ENCODE measurements around the gene CLDN6. TPM values are rescaled to one million over a fixed set of nuclear protein-coding genes. Genes with fewer than 3 reads are reported as not detected.

The CLDN6 gene
- total and polyA plus RNA-seq, 2 of the 13 experiments (the other 11 are each of a cell fraction or from before 2014, with no cell fraction given), result 5.9 to 7.6 TPM

GRCh38 chr16:3065742-3066439, 47.9 kb upstream of the CLDN6 start (continued):
- TF ChIP-seq HNRNPLL (IDR thresholded peaks at IDR 0.05; ENCODE audit: low read depth, low read length, poor library complexity, severe bottlenecking), result peak; percentile 22
- TF ChIP-seq PRMT3 (CRISPR knock-in tag; IDR thresholded peaks at IDR 0.05; ENCODE audit: borderline replicate concordance, low read depth), result no peak
- peak; percentile 34; the same call in 1 of the 2 replicates for TF ChIP-seq PHF20 (CRISPR knock-in tag; IDR thresholded peaks at IDR 0.05)
- TF ChIP-seq HDAC2 (CRISPR knock-in tag; IDR thresholded peaks at IDR 0.05), result no peak
- no peak for TF ChIP-seq SRSF4 (IDR thresholded peaks at IDR 0.05; ENCODE audit: low read depth, low read length, poor library complexity, severe bottlenecking)
- TF ChIP-seq MEF2D (CRISPR knock-in tag; IDR thresholded peaks at IDR 0.05), result no peak
- no peak for TF ChIP-seq ZNF343 (CRISPR knock-in tag; IDR thresholded peaks at IDR 0.05)
- TF ChIP-seq KLF16 (CRISPR knock-in tag; IDR thresholded peaks at IDR 0.05), result no peak
- TF ChIP-seq SKI (IDR thresholded peaks at IDR 0.05; ENCODE audit: partially characterized antibody), result no peak
- TF ChIP-seq ZNF598 (CRISPR knock-in tag; IDR thresholded peaks at IDR 0.05; ENCODE audit: borderline replicate concordance), result no peak
- no peak for TF ChIP-seq ZSCAN30 (CRISPR knock-in tag; IDR thresholded peaks at IDR 0.05)
- TF ChIP-seq, protein P1, sequence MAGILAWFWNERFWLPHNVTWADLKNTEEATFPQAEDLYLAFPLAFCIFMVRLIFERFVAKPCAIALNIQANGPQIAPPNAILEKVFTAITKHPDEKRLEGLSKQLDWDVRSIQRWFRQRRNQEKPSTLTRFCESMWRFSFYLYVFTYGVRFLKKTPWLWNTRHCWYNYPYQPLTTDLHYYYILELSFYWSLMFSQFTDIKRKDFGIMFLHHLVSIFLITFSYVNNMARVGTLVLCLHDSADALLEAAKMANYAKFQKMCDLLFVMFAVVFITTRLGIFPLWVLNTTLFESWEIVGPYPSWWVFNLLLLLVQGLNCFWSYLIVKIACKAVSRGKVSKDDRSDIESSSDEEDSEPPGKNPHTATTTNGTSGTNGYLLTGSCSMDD (CRISPR knock-in tag; IDR thresholded peaks at IDR 0.05), result no peak
- TF ChIP-seq, protein P2, sequence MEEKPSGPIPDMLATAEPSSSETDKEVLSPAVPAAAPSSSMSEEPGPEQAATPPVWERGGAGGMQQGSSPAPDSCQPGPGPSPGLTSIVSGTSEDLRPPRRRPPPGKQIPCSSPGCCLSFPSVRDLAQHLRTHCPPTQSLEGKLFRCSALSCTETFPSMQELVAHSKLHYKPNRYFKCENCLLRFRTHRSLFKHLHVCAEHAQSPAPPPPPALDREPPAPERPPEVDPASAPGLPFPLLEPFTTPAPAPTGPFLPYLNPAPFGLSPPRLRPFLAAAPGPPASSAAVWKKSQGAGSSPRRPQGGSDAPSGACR (CRISPR knock-in tag; IDR thresholded peaks at IDR 0.05), result no peak
- TF ChIP-seq MXD3 (CRISPR knock-in tag; IDR thresholded peaks at IDR 0.05), result peak; percentile 81; the same call in 1 of the 2 replicates
- TF ChIP-seq, protein P3, sequence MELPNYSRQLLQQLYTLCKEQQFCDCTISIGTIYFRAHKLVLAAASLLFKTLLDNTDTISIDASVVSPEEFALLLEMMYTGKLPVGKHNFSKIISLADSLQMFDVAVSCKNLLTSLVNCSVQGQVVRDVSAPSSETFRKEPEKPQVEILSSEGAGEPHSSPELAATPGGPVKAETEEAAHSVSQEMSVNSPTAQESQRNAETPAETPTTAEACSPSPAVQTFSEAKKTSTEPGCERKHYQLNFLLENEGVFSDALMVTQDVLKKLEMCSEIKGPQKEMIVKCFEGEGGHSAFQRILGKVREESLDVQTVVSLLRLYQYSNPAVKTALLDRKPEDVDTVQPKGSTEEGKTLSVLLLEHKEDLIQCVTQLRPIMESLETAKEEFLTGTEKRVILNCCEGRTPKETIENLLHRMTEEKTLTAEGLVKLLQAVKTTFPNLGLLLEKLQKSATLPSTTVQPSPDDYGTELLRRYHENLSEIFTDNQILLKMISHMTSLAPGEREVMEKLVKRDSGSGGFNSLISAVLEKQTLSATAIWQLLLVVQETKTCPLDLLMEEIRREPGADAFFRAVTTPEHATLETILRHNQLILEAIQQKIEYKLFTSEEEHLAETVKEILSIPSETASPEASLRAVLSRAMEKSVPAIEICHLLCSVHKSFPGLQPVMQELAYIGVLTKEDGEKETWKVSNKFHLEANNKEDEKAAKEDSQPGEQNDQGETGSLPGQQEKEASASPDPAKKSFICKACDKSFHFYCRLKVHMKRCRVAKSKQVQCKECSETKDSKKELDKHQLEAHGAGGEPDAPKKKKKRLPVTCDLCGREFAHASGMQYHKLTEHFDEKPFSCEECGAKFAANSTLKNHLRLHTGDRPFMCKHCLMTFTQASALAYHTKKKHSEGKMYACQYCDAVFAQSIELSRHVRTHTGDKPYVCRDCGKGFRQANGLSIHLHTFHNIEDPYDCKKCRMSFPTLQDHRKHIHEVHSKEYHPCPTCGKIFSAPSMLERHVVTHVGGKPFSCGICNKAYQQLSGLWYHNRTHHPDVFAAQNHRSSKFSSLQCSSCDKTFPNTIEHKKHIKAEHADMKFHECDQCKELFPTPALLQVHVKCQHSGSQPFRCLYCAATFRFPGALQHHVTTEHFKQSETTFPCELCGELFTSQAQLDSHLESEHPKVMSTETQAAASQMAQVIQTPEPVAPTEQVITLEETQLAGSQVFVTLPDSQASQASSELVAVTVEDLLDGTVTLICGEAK (IDR thresholded peaks at IDR 0.05), result no peak
- TF ChIP-seq, protein P3 (CRISPR knock-in tag; IDR thresholded peaks at IDR 0.05), result no peak
- no peak for TF ChIP-seq ZNF17 (CRISPR knock-in tag; IDR thresholded peaks at IDR 0.05)
